Measurements from ENCODE around the gene CTNND2.

The CTNND2 gene

GRCh38 chr5:11387382-11387781 lies 516.9 kb downstream of the CTNND2 start:
- no peak for DNase-seq (ENCODE audit: low read depth, low spot score)

DNA sequence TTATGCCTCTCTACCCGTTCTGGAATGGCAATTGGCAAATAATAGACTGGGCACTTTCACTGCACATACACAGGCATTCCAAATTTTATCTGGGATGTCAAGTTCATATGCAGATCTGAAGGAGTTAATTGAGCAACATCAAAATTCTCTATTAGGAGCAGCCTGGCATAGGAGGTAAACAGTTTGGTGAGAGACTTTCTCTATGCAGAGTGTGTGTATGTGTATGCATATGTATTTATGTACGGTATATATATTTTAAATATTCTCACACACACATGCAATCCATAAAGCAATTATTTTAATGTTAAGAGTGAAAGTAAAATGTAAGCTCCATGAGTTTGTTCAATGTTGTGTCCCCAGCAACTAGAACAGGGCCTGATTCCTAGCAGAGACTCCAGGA lies 517.8 kb downstream of the CTNND2 start:
- DNase-seq (ENCODE audit: low read depth, low spot score), result no peak

DNA sequence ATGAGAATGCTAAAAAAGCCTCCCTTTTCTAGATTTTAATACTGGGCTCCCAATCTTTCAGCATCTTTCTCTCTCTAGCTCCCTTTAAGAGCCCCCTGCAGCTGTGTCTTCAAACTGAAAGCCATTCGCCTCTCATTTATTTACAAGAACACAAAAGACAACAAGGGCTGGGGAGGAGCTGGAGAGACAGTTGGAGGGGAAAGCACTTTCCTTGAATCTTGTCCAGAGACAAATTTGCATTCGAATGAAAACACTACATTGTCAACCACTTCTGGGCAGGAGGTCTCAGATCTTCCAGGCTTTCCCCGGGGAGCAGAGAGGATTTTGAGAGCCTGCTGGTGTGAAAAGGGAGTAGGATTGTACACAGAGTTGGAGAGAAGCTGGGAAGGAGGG lies 518.3 kb downstream of the CTNND2 start:
- DNase-seq (ENCODE audit: low read depth, low spot score), result no peak

DNA sequence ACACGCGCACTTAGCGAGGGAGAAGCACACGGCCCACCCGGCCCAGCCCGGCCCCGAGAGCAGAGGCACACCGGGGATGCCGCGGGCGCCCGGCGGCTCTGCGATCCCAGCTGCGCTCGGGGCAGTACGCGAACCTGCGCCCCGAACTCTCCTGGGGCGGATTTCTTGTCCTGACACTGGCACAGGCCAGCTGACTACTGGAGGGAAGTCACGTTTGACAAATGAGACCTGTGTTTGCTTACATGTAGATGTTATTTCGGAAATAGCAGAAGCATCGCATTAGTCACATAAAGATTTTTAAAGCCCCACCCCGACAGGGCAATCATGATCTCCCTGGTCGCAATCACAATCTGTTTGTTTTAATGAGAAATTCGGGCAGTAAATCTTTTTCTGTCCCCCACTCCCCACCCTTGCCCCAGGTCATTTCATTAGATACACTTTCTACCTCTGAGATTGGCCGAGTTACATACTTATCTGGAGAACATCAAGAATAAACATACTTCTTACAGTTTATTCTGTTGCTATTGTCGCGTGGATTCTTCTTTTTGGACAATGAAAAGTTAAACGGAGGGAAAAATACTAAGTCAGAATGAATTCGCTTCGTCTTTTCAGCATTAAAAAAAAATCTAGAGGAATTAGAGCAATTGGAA lies 518.9 kb downstream of the CTNND2 start:
- DNase-seq (ENCODE audit: low read depth, low spot score), result no peak

DNA sequence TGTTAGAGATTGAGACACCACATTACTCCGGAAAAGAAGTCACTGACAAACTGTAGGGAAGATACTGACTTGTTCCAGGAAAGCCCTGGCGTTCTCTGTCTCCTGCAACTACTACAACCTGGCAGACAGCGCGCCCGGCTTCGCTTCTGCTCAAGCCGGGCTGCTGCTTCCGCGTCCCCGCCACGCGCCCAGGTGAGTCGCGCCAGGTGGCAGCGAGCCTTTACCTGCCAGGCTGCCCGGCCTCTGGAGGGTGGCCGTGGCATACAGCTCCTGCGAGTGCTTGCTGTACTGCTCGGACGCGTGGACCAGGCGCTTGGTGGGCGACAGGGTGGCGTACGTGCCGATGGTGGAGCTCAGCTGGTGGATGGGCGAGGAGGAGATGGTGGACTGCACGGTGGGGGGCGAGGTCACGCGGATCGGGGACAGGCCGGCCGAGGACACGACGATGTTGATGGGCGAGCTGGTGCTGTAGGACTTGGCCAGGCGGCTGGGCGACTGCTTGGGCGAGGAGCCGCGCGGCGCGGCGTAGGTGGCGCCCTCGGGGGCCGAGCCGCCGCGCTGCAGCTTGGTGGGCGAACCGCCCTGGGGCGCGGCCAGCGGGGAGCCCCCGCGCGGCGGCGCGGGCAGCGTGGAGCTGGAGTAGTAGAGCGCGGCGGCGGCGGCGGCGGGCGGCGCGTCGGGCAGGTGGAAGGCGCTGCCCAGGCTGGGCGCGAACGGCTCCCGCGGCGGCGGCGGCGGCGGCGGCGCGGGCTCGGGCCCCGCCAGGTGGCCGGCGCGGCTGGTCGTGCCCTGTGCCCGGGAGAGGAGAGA lies 519.6 kb downstream of the CTNND2 start:
- no peak for DNase-seq (ENCODE audit: low read depth, low spot score)

DNA sequence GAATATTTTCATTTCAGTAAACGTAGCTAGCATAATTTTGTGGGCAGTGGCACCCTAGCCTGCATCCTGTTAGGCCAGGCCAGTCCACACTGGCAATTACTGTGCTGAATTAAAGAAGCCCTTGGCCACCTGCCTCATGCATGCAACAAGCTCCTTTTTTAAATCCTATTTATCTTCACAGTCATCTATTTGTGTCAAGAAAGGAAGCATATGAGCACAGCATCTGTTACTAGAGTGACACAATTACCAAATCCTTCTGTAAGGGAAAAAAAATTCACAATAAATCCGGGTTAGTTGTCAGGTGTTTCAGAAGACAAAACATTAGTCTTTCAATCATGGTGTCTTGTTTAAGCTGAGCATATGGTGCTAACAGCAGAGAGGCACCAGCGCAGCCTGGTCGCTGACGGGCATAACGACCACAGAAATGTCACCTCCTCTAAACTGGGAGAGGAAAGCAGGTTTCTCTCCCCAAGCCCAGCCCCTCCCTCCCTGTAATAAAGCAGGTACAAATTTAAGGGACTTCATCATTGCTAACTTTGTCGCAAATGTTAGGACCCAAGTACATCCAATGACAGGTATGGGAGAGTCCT lies 520.6 kb downstream of the CTNND2 start:
- DNase-seq (ENCODE audit: low read depth, low spot score), result no peak

DNA sequence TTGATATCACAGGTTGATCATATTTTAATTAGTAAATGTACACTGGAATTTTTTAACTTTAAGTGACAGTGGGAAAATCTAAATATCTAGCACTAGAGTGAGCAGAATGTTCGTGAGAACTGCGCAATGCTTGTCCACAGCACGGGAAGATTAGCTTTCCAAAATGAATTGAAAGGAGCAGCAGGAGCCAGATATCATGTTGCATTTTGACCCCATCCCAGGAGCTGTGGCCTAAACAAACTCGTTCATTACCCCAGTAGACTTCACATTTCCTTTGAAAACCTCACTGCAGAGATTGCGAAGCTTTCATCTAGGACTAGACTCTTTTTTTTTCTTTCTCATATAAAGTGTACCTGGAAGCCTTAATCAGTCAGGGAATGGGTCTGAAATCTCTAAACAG lies 525.8 kb downstream of the CTNND2 start:
- DNase-seq (ENCODE audit: low read depth, low spot score), result no peak

- DNase-seq (ENCODE audit: low read depth, low spot score), result no peak
Observed at GRCh38 chr5:11377896-11378295, 526.4 kb downstream of the CTNND2 start.

DNA sequence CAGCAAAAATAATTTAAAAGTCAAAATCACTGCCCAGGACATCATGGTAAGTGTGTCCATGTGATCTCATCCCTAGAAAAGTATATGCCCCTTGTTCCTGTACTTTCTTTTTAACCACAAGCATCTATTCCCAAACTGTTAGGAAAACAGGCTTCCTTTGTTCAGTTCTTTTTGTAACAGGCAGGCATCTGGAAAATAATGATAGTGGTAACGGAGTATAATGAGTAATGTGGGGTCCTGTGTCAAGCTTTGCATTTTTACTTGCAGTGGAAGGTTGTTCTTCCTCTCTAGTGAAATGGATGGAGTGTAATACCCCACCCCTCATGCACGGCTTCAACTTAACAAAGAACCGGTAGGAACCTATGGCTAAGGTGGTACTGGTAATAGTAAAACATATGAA lies 532.1 kb downstream of the CTNND2 start:
- DNase-seq (ENCODE audit: low read depth, low spot score), result no peak

- DNase-seq (ENCODE audit: low read depth, low spot score), result no peak
Observed at GRCh38 chr5:11371021-11371420, 533.2 kb downstream of the CTNND2 start.

DNA sequence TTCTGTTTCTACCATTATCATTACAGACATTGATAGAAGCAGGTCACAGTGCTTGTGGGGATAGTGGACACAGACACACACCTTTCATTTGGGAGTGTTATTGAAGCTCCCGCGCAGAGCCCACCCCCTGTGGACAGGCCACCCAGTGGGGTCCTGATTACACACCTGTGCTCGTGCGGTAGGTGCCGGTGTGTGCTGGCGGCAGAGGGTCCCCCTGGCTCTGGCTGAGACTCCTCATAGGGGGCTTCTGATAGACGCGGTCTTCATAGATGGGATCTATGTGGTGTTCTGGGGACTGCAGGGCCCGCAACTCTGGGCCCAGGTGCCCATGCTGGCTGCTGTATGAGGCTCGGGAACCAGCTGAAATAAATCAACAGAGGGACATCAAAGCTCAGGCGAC lies 539.7 kb downstream of the CTNND2 start:
- DNase-seq (ENCODE audit: low read depth, low spot score), result no peak

GRCh38 chr5:11363631-11364178 lies 540.5 kb downstream of the CTNND2 start:
- no peak for DNase-seq (ENCODE audit: low read depth, low spot score)

DNA sequence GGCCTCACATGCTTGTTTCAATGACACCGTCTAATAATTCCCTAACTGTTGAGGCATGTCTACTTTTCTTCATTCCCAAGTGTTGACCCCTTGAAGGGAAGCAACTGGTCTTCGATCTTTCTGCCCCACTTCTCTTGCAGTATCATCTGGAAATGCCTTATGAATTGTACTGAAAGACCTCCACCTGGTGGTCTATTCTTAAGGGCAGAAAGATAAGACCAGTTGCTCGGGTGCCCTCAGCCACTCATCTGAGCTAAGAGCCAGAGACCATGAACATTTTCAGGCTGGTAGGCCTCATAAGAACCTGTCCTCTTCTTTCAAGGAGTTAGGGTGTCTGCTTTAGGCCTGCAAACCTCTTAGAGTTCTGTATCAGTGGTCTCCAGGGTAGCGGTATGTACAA lies 542.5 kb downstream of the CTNND2 start:
- no peak for DNase-seq (ENCODE audit: low read depth, low spot score)

DNA sequence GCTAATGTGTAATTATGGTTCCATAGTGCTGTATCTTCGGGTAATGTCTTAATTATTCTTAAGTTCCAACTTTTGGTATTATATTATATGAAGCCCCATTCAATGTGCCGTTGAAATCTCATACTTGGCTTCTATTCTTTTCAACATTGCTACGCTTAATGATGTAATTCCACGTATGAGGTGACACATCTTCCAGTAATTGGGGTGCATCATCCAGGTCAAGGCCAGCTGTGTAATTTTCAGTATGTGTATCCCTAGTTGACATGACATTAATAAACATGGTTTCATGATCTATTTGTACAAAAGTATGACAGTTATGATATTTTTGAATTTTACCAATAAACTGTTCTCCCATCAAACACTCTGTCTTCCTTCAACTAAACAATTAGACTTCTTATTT lies 546.3 kb downstream of the CTNND2 start:
- no peak for DNase-seq (ENCODE audit: low read depth, low spot score)

DNA sequence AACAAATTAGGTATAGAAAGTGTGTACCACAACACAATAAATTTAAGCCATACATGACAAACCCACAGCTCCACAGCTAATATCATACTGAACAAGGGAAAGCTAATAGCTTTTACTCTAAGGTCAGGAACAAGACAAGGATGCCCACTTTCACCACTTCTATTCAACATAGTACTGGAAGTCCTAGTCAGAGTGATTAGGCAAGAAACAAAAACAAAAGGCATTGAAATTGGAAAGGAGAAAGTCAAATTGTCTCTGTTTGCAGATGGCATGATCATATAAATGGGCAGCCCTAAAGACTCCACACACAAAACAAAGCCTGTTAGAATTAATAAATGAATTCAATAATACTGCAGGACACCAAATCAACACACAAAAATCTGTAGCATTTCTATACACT lies 548.8 kb downstream of the CTNND2 start:
- DNase-seq (ENCODE audit: low read depth, low spot score), result no peak

DNA sequence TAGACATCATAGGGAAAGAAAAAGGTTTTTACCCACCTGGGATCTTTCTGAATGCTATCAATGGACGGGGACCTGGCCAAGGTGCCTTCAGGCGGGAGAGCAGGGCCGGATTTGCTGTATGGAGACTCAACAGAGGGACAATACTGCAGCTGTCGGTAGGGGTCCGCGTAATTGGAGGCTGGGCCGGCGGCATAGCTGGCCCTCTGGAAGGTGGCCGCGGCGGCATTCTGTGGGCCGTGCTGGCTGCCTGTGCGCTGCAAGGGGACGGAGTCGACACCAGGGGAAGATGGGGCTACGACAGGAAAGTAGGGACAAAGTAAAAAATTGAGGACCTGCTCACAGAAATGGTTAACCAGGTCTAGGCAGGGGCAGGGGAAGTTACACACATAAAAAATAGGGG lies 557.9 kb downstream of the CTNND2 start:
- DNase-seq (ENCODE audit: low read depth, low spot score), result no peak

GRCh38 chr5:11335881-11336760 lies 568.1 kb downstream of the CTNND2 start:
- DNase-seq (ENCODE audit: low read depth, low spot score), result no peak

DNA sequence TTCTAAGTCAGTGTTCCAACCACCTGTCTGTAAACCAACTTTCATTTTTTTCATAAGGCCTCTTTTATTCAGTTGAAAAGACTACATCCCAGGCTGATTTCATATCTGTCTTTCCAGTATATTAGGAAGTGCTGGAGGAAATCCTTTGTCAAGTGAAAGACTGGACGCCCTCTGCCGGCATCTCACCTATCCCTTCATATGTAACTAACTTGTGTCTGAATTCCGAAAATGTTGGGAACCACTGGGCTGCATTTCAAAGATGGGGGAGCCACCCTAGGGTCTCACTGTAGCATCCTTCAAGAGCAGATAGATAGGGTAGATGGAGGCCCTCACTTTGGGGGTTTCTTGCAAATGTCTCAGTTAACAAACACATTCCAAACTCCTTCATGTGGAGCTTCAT lies 569.8 kb downstream of the CTNND2 start:
- DNase-seq (ENCODE audit: low read depth, low spot score), result no peak

GRCh38 chr5:11329679-11330078 lies 574.6 kb downstream of the CTNND2 start:
- DNase-seq (ENCODE audit: low read depth, low spot score), result no peak

DNA sequence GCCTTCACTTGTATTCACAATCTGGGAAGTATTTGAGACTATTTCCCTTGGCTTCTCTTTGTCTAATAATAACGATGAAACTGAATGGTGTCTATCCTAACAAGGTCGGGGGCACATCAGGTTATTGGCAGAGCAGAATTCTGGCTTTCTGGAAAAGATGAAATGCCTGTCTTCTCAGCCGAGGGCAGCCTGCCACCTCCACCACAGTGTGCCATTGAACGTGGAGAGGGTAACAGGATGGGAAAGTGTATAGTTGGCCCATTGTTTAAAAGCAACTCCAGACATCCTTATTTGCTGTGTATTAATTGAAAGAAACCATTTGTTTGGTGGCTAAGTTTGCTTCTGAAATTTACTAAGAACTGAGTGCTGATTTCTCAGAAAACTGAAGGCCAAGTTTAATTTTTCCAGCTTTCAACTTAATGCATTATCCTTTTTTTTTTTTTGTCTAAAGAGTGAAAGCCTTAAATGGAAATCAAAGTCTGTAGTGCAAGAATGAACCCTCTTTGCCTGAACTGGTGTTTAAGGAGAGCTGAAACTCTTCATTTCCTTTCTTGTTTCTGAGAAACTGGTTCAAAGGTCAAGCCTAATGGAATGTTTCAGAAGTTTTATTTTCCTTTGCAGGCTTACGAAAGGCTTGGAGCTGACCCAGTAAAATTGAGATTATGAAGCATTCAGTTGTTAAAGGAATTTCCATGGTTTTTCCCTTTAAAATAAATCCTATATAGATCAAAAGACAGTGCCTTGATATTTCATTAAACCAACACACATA lies 579.5 kb downstream of the CTNND2 start:
- DNase-seq (ENCODE audit: low read depth, low spot score), result no peak

DNA sequence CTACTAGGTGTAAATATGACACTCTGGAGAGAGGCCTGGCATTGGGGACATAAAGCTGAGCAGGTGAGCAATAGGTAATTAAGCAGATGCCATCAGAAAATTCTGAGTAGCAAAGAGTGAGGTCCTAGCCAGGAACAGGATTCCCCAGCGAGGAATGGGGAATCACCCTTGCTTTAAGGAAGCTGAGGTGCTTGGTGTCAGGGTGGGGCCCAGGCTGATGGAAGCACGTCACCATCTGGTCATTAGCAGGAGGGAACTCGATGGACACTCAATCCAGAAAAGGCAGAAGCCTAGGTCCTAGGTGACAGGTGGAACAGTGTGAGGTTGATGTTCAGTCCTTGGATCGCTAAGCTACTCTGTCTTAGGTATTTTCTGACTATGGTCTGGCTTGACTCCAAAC lies 580.5 kb downstream of the CTNND2 start:
- DNase-seq (ENCODE audit: low read depth, low spot score), result no peak

Data from activated CD4-positive, CD25-positive, alpha-beta regulatory T cell treated with anti-CD3 and anti-CD28 coated beads, Interleukin-2, amount 50 U/mL, for 16 hours (primary cell).